IMR-90 (cell line): ENCODE results near the gene RP2. TPM values are rescaled to one million over a fixed set of nuclear protein-coding genes. Genes with fewer than 3 reads are reported as not detected.
A peak's percentile ranks its signal among the peaks of the same experiment; 100 is the strongest.

Experiments
- ATAC-seq: fragments of 200-7000 bp; cut with Tn5 transposase; 2 replicates; pipeline ENCODE4 v1.9.1; 2020; ENCODE audit warnings: low read depth, mild to moderate bottlenecking, moderate library complexity
- BruUV-seq: library from RNA; stranded (reverse); fragments of 400-500 nt; replicated peaks from 2 replicates; lab custom pipeline; 2021; lab: Mats Ljungman, UMichigan
- CTCF ChIA-PET: fragments of 300-600 bp; formaldehyde crosslinking; extraction: SDS; loops from one replicate; lab custom pipeline; 2021; ENCODE audit warnings: antibody characterized with exemption; lab: Yijun Ruan, JAX
- POLR2A ChIA-PET: fragments of 300-600 bp; sonication (Branson Sonifier 250); formaldehyde crosslinking; loops from one replicate; lab custom pipeline; 2022; ENCODE audit warnings: antibody characterized with exemption; ENCODE audit not compliant: unreplicated experiment; lab: Charles Lee
- DNase-seq: peaks from one replicate; pipeline ENCODE4 v3.0.0; 2013
- H2AFZ ChIP-seq: replicated peaks from 2 replicates; pipeline ENCODE3; 2013; ENCODE audit warnings: low read length, mild to moderate bottlenecking; ENCODE audit not compliant: poor library complexity
- H2AK5ac ChIP-seq: 2 replicates; pipeline ENCODE4 v1.6.1; 2013; ENCODE audit warnings: low read depth, low read length, inconsistent platforms
- H2AK9ac ChIP-seq: replicated peaks from 2 replicates; pipeline ENCODE3; 2013; ENCODE audit warnings: mild to moderate bottlenecking, low read depth, low read length, moderate library complexity; ENCODE audit not compliant: poor library complexity
- H2BK120ac ChIP-seq: 2 replicates; pipeline ENCODE4 v1.6.1; 2013; ENCODE audit warnings: low read depth, low read length, inconsistent platforms
- H2BK15ac ChIP-seq: 3 replicates; pipeline ENCODE4 v1.6.1; 2013; ENCODE audit warnings: low read depth, low read length, inconsistent platforms
- H2BK20ac ChIP-seq: 2 replicates; pipeline ENCODE4 v1.6.1; 2013; ENCODE audit warnings: low read depth, mild to moderate bottlenecking, inconsistent platforms, low read length, moderate library complexity
- H2BK5ac ChIP-seq: 2 replicates; pipeline ENCODE4 v1.6.1; 2013; ENCODE audit warnings: mild to moderate bottlenecking, low read depth, low read length, inconsistent platforms; ENCODE audit not compliant: poor library complexity, severe bottlenecking
- H3K14ac ChIP-seq: replicated peaks from 2 replicates; pipeline ENCODE4 v1.6.1; 2013; ENCODE audit warnings: low read depth, low read length, inconsistent platforms
- H3K18ac ChIP-seq: 2 replicates; pipeline ENCODE4 v1.6.1; 2013; ENCODE audit warnings: low read depth, low read length, control low read depth
- H3K23ac ChIP-seq: 2 replicates; pipeline ENCODE4 v1.6.1; 2013; ENCODE audit warnings: low read depth, low read length, inconsistent platforms
- H3K27ac ChIP-seq: 2 replicates; pipeline ENCODE4 v1.5.1; 2013; ENCODE audit warnings: mild to moderate bottlenecking, control low read depth, low read length; ENCODE audit not compliant: insufficient read depth
- H3K27me3 ChIP-seq: 2 replicates; pipeline ENCODE4 v1.6.1; 2013; ENCODE audit warnings: low read length; ENCODE audit not compliant: control insufficient read depth, insufficient read depth
- H3K36me3 ChIP-seq: 2 replicates; pipeline ENCODE4 v1.6.1; 2013; ENCODE audit warnings: low read length, mixed read lengths; ENCODE audit not compliant: control insufficient read depth, insufficient read depth
- H3K4ac ChIP-seq: 2 replicates; pipeline ENCODE4 v1.6.1; 2013; ENCODE audit warnings: low read depth, low read length, inconsistent platforms
- H3K4me1 ChIP-seq: 2 replicates; pipeline ENCODE4 v1.6.1; 2013; ENCODE audit warnings: low read length, mixed read lengths; ENCODE audit not compliant: control insufficient read depth, insufficient read depth
- H3K4me2 ChIP-seq: 2 replicates; pipeline ENCODE4 v1.6.1; 2013; ENCODE audit warnings: low read depth, mild to moderate bottlenecking, control low read depth, low read length, moderate library complexity
- H3K4me3 ChIP-seq: 2 replicates; pipeline ENCODE4 v1.5.1; 2013; ENCODE audit warnings: low read depth, mild to moderate bottlenecking, control low read depth, low read length, moderate library complexity; ENCODE audit not compliant: insufficient read depth
- H3K56ac ChIP-seq: 2 replicates; pipeline ENCODE4 v1.6.1; 2013; ENCODE audit warnings: low read length, inconsistent platforms; ENCODE audit not compliant: insufficient read depth; ENCODE audit errors: extremely low read depth
- H3K79me1 ChIP-seq, 2 experiments: 2 replicates each; pipeline ENCODE4 v1.6.1; 2013; ENCODE audit warnings: low read length in 2 of 2, inconsistent platforms in 1 of 2, low read depth in 1 of 2
- H3K9ac ChIP-seq: 2 replicates; pipeline ENCODE4 v1.6.1; 2013; ENCODE audit warnings: low read depth, low read length, control low read depth
- H3K9me1 ChIP-seq: 2 replicates; pipeline ENCODE4 v1.6.1; 2013; ENCODE audit warnings: low read length, inconsistent platforms; ENCODE audit not compliant: insufficient read depth
- H3K9me3 ChIP-seq: 2 replicates; pipeline ENCODE4 v1.6.1; 2013; ENCODE audit warnings: low read length; ENCODE audit not compliant: control insufficient read depth, insufficient read depth
- H4K20me1 ChIP-seq: 2 replicates; pipeline ENCODE4 v1.6.1; 2013; ENCODE audit warnings: low read length, inconsistent platforms; ENCODE audit not compliant: insufficient read depth
- H4K5ac ChIP-seq: 2 replicates; pipeline ENCODE4 v1.6.1; 2013; ENCODE audit warnings: mild to moderate bottlenecking, low read depth, low read length, control low read depth
- H4K8ac ChIP-seq, 2 experiments: 2 replicates each; pipeline ENCODE4 v1.6.1; 2013; ENCODE audit warnings: low read depth in 2 of 2, low read length in 2 of 2, control low read depth in 1 of 2, inconsistent platforms in 1 of 2
- H4K91ac ChIP-seq: 2 replicates; pipeline ENCODE4 v1.6.1; 2013; ENCODE audit warnings: low read depth, low read length, inconsistent platforms; ENCODE audit not compliant: insufficient read depth
- CEBPB ChIP-seq: IDR thresholded peaks from 2 replicates; pipeline ENCODE4 v1.6.1; 2012; ENCODE audit warnings: low read depth, low read length, improper control_type of control experiment
- MAZ ChIP-seq: IDR thresholded peaks from 2 replicates; pipeline ENCODE4 v1.6.1; 2012; ENCODE audit warnings: low read depth, mild to moderate bottlenecking, low read length, improper control_type of control experiment, moderate library complexity, borderline replicate concordance
- WGBS, 2 experiments: methylation state at CpG; one replicate each; pipeline versions ENCODE4 v1.1.5 to v1.1.7; 2013; ENCODE audit warnings: missing lambda C conversion rate in 2 of 2; ENCODE audit not compliant: insufficient read length in 1 of 2; ENCODE audit errors: extremely low coverage in 2 of 2; 5-methylcytosine and 5-hydroxymethylcytosine counted together
- dilution Hi-C: fragments of 300-500 bp; cut with HindIII; formaldehyde crosslinking; loops from one replicate; pipeline ENCODE4 v1.14.3; 2018; ENCODE audit warnings: low sequenced_read_pairs; ENCODE audit not compliant: unreplicated experiment
- in situ Hi-C: fragments of 300-500 bp; cut with MboI; formaldehyde crosslinking; loops from 3 replicates; pipeline ENCODE4 v1.14.3; 2019; ENCODE audit warnings: low sequenced_read_pairs, inconsistent platforms, mixed read lengths
- intact Hi-C: fragments of 100-400 bp; cut with micrococcal nuclease; formaldehyde crosslinking; loops from 2 replicates; pipeline ENCODE4 v1.10.0; 2022
- polyA plus RNA-seq, 3 experiments: library from polyadenylated mRNA; depleted of rRNA; stranded (reverse); fragments of >200 nt; gene quantifications; 2 replicates each; pipeline ENCODE4 v1.2.3, GENCODE V29; 2012; ENCODE audit warnings: low replicate concordance in 1 of 3
- total RNA-seq: library from RNA; depleted of rRNA; stranded (reverse); fragments of >200 nt; gene quantifications from 2 replicates; pipeline ENCODE4 v1.2.3, GENCODE V29; 2012
- TF ChIP-seq, protein P1 (sequence below): conservative IDR thresholded peaks from 2 replicates; pipeline ENCODE4 v1.5.1; 2012; ENCODE audit warnings: mild to moderate bottlenecking, low read depth, low read length, improper control_type of control experiment

RP2 gene
- total and polyA plus RNA-seq, 2 of the 4 experiments (the other 2 are of a cell fraction): 6.8 to 17.0 TPM

- intact Hi-C loops (no loop called here), dilution Hi-C loops (no loop called here), in situ Hi-C loops (no loop called here)
- CTCF ChIA-PET: interaction anchor here (0.9 kb wide), 1 partner anchor 29 kb away, joined by 3 read pairs; no protein-coding TSS in a partner anchor
- Histone ChIP-seq H2BK120ac (no peak overlapping the region), H3K27ac (no peak overlapping the region), H3K9me1 (0 out of 2 replicates have a peak, but pooled peaks cover 3% of the 10 kb centered on the region), H3K9me3 (peaks cover 3% of the 10 kb centered on the region), H3K14ac (no peak overlapping the region), H2AK5ac (no peak overlapping the region), H3K4ac (no peak overlapping the region), H3K36me3 (peaks cover 3% of the 10 kb centered on the region; the same call in 1 of the 2 replicates), H4K91ac (no peak overlapping the region), H2AK9ac (no peak overlapping the region), H3K4me1 (no peaks in the 10 kb centered on the region), H3K79me1 (peaks cover 2 to 13% of the 10 kb centered on the region in 2 experiments; a peak in 3 of 4 replicates), H3K27me3 (no peaks in the 10 kb centered on the region), H4K8ac (no peak overlapping the region), H3K9ac (no peak overlapping the region), H3K4me2 (no peak overlapping the region), H2BK5ac (no peak overlapping the region), H2AFZ (no peak overlapping the region), H3K56ac (no peak overlapping the region), H3K4me3 (no peak overlapping the region), H2BK20ac (no peak overlapping the region), H2BK15ac (no peak overlapping the region), H3K18ac (no peak overlapping the region), H4K5ac (no peak overlapping the region), H3K23ac (no peak overlapping the region), H4K20me1 (peaks cover 5% of the 10 kb centered on the region; the same call in 1 of the 2 replicates)
- ATAC-seq (no peak), DNase-seq (no peak)
- WGBS, 2 experiments: no CpG with 5 or more reads among the region's 1 CpG
- POLR2A ChIA-PET: no interaction called here
- peak; percentile 43; the same call in 1 of the 2 replicates for TF ChIP-seq CEBPB
- no peak for TF ChIP-seq MAZ
- TF ChIP-seq, protein P1, sequence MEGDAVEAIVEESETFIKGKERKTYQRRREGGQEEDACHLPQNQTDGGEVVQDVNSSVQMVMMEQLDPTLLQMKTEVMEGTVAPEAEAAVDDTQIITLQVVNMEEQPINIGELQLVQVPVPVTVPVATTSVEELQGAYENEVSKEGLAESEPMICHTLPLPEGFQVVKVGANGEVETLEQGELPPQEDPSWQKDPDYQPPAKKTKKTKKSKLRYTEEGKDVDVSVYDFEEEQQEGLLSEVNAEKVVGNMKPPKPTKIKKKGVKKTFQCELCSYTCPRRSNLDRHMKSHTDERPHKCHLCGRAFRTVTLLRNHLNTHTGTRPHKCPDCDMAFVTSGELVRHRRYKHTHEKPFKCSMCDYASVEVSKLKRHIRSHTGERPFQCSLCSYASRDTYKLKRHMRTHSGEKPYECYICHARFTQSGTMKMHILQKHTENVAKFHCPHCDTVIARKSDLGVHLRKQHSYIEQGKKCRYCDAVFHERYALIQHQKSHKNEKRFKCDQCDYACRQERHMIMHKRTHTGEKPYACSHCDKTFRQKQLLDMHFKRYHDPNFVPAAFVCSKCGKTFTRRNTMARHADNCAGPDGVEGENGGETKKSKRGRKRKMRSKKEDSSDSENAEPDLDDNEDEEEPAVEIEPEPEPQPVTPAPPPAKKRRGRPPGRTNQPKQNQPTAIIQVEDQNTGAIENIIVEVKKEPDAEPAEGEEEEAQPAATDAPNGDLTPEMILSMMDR: no peak
- no TSS peak for BruUV-seq
Observed at GRCh38 chrX:46850771-46851170, 13.9 kb downstream of the RP2 start.
